Neural progenitor cell (in vitro differentiated cells): ENCODE measurements around the gene SLC19A1.

ENCODE experiments used
- EZH2 ChIP-seq: fragments of 200-600 bp; sonication (generic); IDR thresholded peaks from 2 replicates; pipeline ENCODE4 v1.6.1; 2017; ENCODE audit warnings: antibody characterized with exemption, mild to moderate bottlenecking, moderate library complexity
- TF ChIP-seq, protein P1 (sequence below): fragments of 200-600 bp; sonication (generic); IDR thresholded peaks from 2 replicates; pipeline ENCODE4 v1.5.1; 2017; ENCODE audit warnings: antibody characterized with exemption, mild to moderate bottlenecking

- TF ChIP-seq, protein P1, sequence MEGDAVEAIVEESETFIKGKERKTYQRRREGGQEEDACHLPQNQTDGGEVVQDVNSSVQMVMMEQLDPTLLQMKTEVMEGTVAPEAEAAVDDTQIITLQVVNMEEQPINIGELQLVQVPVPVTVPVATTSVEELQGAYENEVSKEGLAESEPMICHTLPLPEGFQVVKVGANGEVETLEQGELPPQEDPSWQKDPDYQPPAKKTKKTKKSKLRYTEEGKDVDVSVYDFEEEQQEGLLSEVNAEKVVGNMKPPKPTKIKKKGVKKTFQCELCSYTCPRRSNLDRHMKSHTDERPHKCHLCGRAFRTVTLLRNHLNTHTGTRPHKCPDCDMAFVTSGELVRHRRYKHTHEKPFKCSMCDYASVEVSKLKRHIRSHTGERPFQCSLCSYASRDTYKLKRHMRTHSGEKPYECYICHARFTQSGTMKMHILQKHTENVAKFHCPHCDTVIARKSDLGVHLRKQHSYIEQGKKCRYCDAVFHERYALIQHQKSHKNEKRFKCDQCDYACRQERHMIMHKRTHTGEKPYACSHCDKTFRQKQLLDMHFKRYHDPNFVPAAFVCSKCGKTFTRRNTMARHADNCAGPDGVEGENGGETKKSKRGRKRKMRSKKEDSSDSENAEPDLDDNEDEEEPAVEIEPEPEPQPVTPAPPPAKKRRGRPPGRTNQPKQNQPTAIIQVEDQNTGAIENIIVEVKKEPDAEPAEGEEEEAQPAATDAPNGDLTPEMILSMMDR: no peak
- no peak for TF ChIP-seq EZH2
Measured at GRCh38 chr21:45451091-45451740, 91.0 kb downstream of the SLC19A1 start.
